GM11168 (cell line): ENCODE measurements around the gene ARL5C.

Experiments
- in situ Hi-C: fragments of 300-500 bp; cut with MboI; formaldehyde crosslinking; loops from one replicate; pipeline ENCODE4 v1.12.0; 2022; ENCODE audit warnings: low sequenced_read_pairs; ENCODE audit not compliant: unreplicated experiment

The ARL5C gene, protein sequence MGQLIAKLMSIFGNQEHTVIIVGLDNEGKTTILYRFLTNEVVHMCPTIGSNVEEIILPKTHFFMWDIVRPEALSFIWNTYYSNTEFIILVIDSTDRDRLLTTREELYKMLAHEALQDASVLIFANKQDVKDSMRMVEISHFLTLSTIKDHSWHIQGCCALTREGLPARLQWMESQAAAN

DNA sequence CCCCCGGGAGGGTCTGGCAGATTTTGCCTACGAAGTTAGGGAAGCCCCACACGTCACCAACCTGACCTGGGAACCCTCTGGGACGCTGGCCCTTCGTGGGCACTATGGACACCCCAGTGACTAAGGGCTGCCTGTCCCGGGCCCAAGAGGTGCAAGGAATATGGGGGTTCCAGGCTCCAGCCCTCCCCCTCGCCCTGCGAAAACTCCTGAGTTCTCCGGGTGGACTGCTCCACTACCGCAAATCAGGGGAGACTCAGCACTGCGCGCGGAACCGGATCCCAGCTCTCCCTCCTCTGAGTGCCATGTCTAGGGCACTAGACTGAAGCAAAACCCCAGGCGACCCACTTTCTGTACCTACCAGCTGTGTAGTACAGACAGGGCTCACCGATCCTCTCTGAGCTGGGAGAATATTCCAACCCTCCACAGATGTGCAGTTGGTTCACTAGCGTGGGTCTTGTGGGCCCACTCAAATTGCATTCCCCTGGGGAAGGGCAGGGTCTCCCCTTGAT lies at the start of gene ARL5C:
Gene ARL5C (minus strand): TSS at position 321 of the 509 bp plus-strand sequence. CDS start 401 bp downstream, outside the sequence.
- in situ Hi-C loops: no loop called here

DNA sequence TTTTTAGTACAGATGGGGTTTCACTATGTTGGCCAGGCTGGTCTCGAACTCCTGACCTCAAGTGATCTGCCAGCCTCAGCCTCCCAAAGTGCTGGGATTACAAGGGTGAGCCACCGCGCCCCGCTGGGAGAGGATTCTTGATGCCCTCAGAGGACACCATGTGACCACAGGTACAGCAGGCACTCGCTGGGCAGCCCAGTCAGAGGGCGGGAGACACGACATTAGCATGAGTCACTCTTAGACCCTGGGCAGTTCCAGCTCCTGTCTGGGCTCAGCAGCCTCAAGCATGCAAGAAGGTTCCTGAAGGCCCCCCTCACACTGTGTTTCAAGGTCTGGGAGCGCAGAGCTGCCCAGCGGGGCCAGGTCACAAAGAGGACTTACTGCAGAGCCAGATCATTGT lies 47.9 kb upstream of the ARL5C start:
- in situ Hi-C loops: no loop called here

DNA sequence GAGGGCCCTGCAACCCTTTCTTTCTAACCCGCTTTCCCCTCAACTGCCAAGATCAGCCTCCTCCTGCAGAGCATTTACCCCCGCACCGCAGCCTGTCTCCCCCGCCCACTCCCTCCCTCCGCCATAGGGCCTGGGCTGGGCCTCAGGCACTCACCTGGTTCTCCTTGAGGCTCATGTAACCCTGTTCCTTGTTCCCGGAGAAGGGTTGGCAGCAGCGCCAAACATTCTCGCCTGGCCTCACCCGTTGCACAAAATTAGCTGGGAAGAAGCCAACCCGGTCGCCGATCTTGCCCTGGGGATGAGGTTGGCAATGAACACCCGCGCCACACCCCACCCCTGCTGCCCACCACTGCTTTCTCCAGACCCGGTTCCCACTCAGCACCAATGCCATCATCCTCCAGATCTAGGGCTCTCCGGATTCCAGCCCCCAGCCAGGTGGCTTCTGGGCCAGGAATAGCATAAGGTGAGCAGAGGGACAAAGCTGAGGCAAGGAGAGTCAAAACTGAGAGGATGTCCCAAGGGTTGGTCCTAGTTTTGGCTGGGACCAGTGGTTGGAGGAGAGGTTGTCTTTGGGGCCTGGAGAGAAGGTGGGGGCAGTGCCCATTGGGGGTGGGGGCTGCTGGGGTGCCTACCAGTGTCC lies 47.0 kb upstream of the ARL5C start:
- in situ Hi-C loops: no loop called here

DNA sequence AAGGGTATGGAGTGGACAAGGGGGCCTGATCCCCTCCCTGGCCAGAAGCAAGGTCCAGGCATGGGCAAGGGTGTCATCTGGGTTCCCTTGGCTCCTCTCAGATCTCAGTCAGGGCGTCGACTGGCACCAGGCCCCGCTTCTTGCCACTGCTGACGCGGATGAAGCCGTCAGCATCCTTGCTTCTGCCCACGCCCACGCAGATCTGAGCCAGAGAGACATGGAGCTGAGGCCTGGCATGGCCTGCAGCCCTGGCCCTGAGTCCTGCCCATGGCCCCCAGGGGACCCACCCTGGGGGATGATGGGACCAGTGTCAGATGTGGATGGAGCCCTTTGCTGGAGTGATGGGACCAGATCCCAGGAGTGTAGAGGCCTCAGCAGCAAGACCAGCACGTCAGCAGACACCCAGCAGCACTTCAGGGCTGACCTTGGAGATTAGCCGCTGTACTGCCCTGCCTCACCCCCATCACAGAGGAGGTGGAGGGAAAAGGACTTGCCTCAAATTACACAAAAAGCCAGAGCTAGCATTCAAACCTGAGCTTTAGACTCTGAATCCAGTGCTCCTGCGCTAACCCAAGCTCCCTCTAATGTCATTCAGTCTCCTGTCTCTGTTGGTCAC lies 46.3 kb upstream of the ARL5C start:
- in situ Hi-C loops: no loop called here

DNA sequence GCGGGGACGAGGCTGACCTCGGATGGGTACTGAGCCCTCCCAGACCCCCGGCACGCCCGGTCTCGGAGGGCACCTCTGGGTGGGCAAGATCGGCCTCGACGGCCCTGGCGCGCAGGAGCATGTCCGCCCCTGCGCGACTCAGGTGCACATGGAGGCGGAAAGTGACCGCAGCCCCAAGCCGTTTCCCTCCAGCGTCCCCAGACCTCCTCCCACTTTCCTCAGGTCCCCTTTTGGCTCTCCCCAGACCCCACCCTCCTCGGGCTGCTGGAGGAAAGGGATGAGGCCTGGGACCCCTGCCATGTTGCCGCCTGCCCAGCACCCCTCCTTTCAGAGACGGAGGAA lies 44.1 kb upstream of the ARL5C start:
- in situ Hi-C loops: no loop called here

DNA sequence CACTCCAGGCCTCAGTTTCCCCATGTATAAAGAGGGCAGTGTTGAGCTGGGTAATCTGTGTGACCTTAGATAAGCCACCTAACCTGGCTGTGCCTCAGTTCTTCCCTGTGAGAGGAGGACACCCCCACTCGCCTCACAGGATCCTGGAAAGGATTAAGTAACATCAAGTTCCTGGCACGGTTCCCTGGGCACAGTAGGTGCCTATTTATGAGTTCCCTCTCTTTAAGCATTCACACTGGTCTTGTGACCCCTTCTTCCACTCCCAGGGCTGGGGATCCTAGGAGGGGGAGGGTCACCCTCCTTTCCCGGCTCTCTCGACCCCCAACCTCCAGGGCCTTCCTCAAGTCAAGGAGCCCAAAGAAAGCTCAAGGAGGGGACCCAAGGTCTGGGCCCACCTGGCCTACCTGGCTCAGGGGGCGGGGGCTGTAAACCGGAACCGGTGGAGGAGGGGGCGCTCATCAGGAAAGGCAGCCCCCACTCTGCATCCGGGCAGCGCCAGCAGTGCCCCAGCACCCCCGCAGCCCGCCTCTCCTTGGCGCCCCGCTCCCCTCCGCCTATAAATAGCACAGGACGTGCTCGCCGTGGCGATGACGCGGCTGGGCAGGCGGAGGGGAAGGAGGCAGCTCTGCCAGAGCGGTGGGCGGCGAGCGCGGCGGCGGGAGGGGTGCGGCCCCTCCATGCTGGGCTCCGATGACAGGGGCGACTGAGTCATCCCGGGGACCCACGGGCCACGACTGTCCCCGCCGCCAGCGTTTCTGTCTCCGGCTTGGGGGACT lies 43.5 kb upstream of the ARL5C start:
- in situ Hi-C loops: loop anchor here (5.0 kb wide), 1 partner anchor 33 kb away; no protein-coding TSS in a partner anchor

DNA sequence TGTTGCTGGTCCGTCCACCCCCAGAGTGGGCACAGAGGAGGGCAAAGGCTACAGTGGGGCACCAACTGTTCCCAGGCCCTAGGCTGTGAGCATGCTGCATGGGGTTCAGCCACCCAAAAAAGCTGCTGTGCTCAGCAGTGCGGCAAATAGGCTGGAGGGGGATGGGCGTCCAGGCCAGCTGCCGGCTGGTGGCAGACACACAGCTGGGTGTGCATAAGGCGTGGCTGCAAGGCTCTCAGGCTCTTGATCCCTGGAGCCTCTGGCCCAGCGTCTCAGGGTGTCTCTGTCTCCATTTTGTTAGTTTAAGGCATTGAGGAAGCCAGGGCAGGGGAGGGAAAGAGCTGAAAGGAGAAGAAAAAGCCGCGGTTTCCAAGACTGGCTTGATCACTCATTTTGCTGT lies 42.9 kb upstream of the ARL5C start:
- in situ Hi-C loops: loop anchor here (5.0 kb wide), 1 partner anchor 33 kb away; no protein-coding TSS in a partner anchor

DNA sequence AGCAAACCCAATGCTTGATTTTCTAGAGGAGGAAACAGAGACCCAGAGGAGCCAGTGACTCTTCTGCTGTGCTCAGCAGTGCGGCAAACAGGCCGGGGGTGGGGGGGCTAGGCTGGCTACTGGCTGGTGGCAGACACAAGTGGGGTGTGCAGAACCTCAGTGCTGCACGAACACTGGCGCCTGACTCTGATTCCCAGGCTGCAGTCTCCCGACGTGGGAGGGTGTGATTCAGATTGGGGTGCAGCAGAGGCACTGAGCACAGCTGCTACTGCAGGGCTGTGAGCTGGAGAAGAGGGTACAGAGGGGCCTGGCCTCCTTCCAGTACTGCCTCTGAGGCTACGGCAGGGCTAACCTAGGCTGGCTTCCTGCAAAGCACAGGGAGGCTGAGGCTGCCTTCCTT lies 42.2 kb upstream of the ARL5C start:
- in situ Hi-C loops: loop anchor here (5.0 kb wide), 1 partner anchor 34 kb away; no protein-coding TSS in a partner anchor

DNA sequence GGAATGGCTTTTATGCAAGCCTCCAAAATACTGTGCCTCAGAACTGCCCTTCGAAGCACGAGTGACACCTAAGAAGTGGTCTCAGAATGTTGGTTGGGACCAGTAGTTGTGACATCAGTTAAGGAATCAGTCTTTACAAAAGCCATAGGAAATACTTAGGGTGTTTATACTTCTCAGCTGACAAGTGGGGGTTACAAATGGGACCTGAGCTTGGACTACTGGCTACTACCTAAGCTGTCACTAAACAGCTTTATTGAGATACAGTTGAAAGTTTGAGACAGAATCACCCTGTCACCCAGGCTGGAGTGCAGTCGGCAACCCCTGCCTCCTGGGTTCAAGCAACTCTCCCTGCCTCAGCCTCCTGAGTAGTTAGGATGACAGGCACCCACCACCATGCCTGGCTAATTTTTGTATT lies 39.2 kb upstream of the ARL5C start:
- in situ Hi-C loops: loop anchor here (5.0 kb wide), 1 partner anchor 37 kb away; no protein-coding TSS in a partner anchor

DNA sequence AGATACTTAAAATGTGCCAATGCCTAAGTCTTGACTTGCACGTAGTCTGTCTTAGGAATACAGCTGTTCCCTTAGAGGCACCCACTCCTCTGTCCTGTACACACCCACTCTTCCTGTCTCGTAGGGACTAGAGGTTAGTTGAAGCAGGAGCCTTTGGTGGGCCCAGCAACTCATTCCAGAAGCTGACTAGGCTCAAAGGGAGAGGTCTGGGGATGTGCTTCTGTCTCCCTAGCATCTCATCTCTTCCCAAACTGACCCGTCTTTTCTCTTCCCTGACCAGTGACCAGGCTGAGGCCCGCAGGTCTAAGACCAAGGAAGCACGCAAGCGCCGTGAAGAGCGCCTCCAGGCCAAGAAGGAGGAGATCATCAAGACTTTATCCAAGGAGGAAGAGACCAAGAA lies 38.3 kb upstream of the ARL5C start:
- in situ Hi-C loops: no loop called here

DNA sequence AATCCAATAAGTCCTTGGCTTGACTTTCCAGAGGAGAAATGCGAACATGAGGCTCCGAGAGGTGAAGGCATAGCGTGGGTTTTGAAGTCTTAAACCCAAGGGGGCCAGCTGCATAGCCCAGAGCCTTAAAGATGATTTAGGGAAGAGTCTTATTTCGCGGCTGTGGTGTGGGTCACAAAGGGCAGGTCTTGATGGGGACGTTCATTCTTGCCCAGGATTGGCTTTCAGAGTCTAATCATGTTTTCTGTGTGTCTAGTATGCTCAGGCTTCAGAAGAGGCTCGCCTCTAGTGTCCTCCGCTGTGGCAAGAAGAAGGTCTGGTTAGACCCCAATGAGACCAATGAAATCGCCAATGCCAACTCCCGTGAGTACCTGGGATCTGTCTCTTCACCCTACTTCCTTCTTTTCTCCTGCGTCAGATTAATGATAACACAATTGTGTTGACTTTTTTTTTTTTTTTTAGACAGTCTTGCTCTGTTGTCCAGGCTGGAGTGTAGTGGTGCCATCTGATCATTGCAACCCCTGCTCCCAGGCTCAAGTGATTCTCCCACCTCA lies 35.1 kb upstream of the ARL5C start:
- in situ Hi-C loops: no loop called here

DNA sequence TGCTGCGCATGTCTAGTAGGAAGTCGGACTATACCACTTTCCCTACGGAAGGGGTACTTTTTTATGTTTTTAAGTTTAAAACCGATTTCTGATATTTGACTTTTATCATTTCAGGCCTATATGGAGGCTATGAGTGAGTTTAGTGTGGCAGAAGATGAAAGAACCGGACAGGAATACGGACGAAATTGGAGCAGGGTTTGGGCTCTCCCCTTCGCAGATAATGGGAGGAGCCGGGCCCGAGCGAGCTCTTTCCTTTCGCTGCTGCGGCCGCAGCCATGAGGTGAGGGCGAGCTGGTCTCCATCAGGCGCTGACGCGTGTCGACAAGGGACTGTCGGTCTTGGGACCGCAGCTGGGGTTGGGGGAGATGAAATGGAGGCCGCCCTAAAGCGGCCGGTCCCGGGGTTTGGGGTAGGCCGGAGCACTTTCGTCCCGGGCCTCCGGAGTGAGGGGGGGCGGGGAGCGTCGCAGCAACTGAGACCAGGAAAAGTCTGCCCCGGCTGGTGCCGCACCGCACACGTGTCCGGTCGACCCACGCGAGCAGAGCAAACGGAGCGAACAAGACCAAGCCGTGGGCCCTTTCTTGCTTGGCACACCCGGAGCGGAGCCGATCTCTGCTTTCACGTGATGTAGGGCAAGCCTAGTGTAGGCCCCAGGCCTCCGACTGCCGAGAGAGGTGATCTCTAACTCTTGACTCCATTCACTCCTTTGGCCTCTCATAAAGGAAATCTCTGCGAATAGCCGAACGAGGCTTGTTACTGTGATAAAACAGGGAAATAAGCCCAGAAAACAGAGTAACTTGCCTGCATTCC lies 34.3 kb upstream of the ARL5C start, which contains the start of gene RPL19:
Gene RPL19 (plus strand): TSS at position 214 of the 810 bp plus-strand sequence. CDS start 62 bp downstream, at position 276.
- in situ Hi-C loops: no loop called here

DNA sequence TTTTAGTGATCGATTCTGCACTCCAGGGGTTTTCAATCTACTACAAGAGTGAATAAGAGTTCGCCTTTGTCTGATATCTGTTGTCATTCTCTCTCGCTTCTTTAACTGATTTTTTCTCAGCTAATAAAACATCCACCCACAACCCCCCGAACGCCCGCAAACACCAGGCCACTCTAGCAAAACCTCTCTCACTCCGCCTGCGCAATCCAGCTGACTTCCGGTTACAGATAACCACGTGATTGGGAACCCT lies 33.8 kb upstream of the ARL5C start:
- in situ Hi-C loops: no loop called here

DNA sequence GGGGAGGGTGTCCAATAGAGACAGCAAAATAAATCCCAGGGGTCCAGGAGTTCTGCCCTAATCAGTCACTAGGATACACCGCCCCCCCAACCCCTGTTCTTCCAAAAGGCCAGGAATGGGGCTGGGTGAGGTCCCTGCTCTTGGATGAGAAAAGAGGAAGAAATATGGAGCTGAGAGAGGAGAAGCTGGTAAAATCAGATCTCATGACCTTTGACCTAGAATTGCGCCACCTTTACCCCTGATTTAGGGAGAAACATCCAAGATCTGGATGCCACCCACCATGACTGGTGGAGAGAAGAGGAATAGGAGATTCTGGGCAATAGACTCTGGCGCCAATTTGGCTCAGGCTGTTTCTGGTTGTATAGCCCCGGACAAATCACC lies 32.2 kb upstream of the ARL5C start:
- in situ Hi-C loops: no loop called here

DNA sequence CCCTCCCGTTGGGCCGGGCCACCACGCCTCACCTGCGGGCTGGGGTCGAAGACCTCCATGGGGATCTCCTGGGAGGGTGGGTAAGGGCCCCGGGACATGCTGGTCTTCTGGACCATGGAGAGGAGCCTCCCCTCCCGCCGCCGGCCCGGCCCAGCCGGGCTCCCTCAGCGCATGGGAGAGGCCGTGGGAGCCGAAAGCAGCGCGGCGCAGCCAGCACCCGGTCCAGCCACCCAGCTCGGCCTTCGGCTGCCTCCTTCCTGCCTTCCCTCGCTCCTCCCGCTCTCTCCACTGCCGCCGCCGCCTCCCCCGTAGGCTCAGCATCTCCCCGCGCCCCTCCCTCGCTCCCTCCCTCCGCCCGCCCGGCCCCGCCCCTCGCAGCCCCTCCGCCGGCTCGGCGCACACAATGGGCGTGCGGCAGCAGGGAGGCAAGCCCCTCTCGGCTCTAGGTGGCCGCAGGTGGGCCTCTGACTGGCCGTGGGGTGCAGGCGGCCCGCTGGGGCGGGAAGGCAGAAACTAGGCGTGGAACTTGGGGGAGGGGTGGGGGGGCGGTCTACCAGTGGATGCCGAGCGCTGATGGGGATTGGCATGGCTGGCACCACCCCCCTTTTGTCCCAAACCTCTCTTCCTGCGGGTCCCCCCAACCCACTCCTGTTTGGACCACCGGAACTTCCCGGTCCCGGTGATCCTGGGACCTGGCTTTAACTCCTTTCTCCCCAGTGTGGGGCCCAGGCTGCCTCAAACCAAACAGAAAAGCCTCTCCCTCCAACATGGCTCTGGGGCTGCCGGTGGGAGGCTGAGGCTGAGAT lies 31.6 kb upstream of the ARL5C start, which contains the start of gene CACNB1:
Gene CACNB1 (minus strand): TSS at position 290 of the 806 bp plus-strand sequence. CDS start 174 bp downstream, at position 116.
- in situ Hi-C loops: no loop called here

DNA sequence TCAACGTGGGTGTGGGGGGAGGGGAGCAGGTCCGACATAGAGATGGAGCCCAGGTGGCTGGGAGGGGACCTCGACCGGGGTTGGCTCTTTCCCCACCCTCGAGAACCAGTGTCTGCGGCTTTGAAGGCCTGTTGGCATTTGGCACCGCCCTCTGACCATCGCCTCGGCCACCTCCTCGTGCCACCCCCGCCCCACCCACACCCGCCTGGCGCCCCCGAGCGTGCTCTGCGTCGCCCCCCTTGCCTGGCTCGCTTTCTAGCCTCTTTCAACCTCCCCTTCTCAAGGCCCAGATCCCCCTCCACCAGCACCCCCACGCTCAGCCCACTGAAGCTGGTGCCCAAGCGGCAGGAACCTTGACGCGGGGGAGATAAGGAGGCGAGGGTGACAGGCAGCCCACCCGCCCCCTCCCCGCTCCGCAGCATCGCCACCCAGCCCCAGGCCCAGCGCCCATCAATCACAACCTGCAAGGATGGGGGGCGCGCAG lies 30.9 kb upstream of the ARL5C start:
- in situ Hi-C loops: no loop called here

DNA sequence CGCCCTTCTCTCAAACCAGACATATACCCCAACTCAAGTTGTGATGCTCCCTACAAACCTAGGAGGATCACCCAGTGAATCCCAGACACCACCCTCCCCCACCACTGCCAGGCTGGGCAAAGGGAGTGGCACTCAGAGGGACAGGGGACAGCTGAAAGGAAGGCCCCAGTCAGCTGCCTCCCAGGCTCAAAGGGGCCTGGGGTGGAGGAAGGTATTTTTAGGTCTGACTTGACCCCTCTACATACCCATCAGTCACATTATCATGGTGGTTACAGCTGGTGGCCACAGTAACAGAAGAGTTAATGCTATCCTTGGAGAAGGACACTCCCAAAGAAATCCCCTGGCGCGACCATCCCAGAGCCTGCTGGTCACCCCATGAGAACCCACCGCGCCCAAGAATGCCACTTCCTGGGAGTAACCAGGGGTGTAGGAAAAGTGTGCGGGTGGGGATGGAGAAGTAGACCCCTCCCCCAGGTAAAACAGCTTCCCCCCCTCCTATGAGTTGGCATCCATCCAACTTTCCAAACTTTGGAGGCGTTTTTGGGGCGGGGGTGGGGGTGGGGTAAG lies 30.4 kb upstream of the ARL5C start:
- in situ Hi-C loops: no loop called here

DNA sequence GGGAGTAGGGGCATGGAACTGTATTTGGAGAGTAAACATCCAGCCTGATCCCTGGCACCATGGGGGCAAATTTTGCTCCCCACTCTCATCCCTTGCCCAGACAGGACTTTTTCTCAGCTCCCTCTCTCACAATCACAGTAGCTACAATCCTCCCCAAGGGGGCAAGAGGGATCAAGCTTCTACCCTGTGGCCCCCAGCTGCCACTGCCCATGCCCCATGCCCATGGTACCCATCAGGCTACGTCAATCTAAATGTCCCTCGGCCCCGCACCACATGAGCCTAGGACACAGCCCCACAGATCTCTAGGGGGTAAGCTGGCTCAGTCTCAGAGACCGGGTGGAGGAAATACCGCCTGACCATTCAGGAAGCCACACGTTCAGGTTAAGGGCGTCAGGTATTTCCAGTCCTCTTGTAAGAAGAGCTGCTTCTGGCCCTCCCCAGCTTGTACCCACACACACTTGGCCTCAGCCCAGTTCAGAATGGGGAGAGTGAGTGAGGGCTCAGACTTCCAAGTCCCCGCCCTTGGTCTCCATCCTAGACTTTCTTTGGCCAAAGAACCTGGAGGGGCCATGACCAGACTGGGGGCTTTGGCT lies 29.7 kb upstream of the ARL5C start:
- in situ Hi-C loops: no loop called here
